CD4-positive, alpha-beta memory T cell (primary cell): Measurements from ENCODE around the gene ZNF362. TPM values are rescaled to one million over a fixed set of nuclear protein-coding genes. Genes with fewer than 3 reads are reported as not detected.

Source experiments
- CTCF ChIA-PET: fragments of 350-600 bp; sonication (Branson Sonifier 250); formaldehyde crosslinking; loops from one replicate; lab custom pipeline; 2021; ENCODE audit warnings: inconsistent platforms; ENCODE audit not compliant: partially characterized antibody; lab: Charles Lee
- POLR2A ChIA-PET: fragments of 350-600 bp; sonication (Branson Sonifier 250); formaldehyde crosslinking; loops from one replicate; lab custom pipeline; 2021; ENCODE audit not compliant: partially characterized antibody; lab: Charles Lee
- DNase-seq, 5 donors: peaks; one replicate each; pipeline versions ENCODE4 v3.0.0 to v3.0.0-alpha.2; 2020 to 2022; ENCODE audit warnings: mixed read lengths in 1 of 5
- H3K27ac ChIP-seq: one replicate; pipeline ENCODE4 v1.7.0; 2013; ENCODE audit warnings: low read depth, low read length
- H3K27me3 ChIP-seq: 2 replicates; pipeline ENCODE4 v1.7.0; 2013; ENCODE audit warnings: mild to moderate bottlenecking, low read length, moderate library complexity; ENCODE audit not compliant: insufficient read depth
- H3K36me3 ChIP-seq: 2 replicates; pipeline ENCODE4 v1.7.0; 2013; ENCODE audit warnings: mild to moderate bottlenecking, low read length, moderate library complexity; ENCODE audit not compliant: insufficient read depth
- H3K4me1 ChIP-seq: 2 replicates; pipeline ENCODE4 v1.7.0; 2013; ENCODE audit warnings: mild to moderate bottlenecking, low read length, moderate library complexity; ENCODE audit not compliant: insufficient read depth
- H3K4me3 ChIP-seq, 2 donors: one replicate each; pipeline ENCODE4 v1.7.0; 2013; ENCODE audit warnings: low read length in 2 of 2, mild to moderate bottlenecking in 1 of 2
- H3K9me3 ChIP-seq, 2 donors: one replicate each; pipeline ENCODE4 v1.7.0; 2013; ENCODE audit warnings: low read length in 2 of 2, control low read depth in 1 of 2; ENCODE audit not compliant: control insufficient read depth in 1 of 2
- H3K27ac Mint-ChIP-seq, 7 donors: one replicate each; pipeline ENCODE4 v1.8.0; 2020 to 2021; ENCODE audit warnings: mixed read lengths in 7 of 7, mild to moderate bottlenecking in 6 of 7, inconsistent platforms in 3 of 7, moderate library complexity in 3 of 7
- H3K27me3 Mint-ChIP-seq, 2 donors: one replicate each; pipeline ENCODE4 v1.8.0; 2020 to 2021; ENCODE audit warnings: mixed read lengths in 2 of 2
- H3K36me3 Mint-ChIP-seq, 2 donors: one replicate each; pipeline ENCODE4 v1.8.0; 2020 to 2021; ENCODE audit warnings: mixed read lengths in 2 of 2, inconsistent platforms in 1 of 2, mild to moderate bottlenecking in 1 of 2
- H3K4me1 Mint-ChIP-seq, 4 donors: one replicate each; pipeline ENCODE4 v1.8.0; 2020 to 2021; ENCODE audit warnings: mixed read lengths in 4 of 4, mild to moderate bottlenecking in 1 of 4
- H3K4me3 Mint-ChIP-seq, 8 donors: one replicate each; pipeline ENCODE4 v1.8.0; 2020 to 2021; ENCODE audit warnings: mixed read lengths in 8 of 8, mild to moderate bottlenecking in 7 of 8, moderate library complexity in 6 of 8, inconsistent platforms in 3 of 8
- H3K9me3 Mint-ChIP-seq, 8 donors: one replicate each; pipeline ENCODE4 v1.8.0; 2020 to 2021; ENCODE audit warnings: mixed read lengths in 8 of 8, mild to moderate bottlenecking in 5 of 8, inconsistent platforms in 3 of 8, moderate library complexity in 1 of 8
- intact Hi-C: fragments of 100-400 bp; cut with micrococcal nuclease; formaldehyde crosslinking; loops from one replicate; pipeline ENCODE4 v1.15.1; 2023
- polyA plus RNA-seq, 2 donors: library from polyadenylated mRNA; unstranded; fragments of 300-500 nt; fragmentation: Illumina TruSeq; gene quantifications; one replicate each; pipeline ENCODE4 v1.2.3, GENCODE V29; 2021
- total RNA-seq, 2 experiments: library from RNA; stranded (reverse); gene quantifications; one replicate each; pipeline ENCODE4 v1.2.3, GENCODE V29; 2021

The ZNF362 gene
- total and polyA plus RNA-seq, 4 experiments from 2014 or later = 7.1 to 25.9 (median 25.1) TPM

- CTCF ChIA-PET = interaction anchor here (2.2 kb wide), 1 partner anchor 20 kb away, joined by 10 read pairs; no protein-coding TSS in a partner anchor
- Histone ChIP-seq H3K36me3 (no peaks in the 10 kb centered on the region), H3K27ac (no peak overlapping the region), H3K4me1 (peaks cover 23% of the 10 kb centered on the region), H3K4me3 (no peak overlapping the region), H3K9me3 (no peaks in the 10 kb centered on the region), H3K27me3 (no peaks in the 10 kb centered on the region)
- H3K27ac Mint-ChIP-seq = peak overlapping the region in 2 of 7 donors; percentile 30 to 36
- H3K36me3 Mint-ChIP-seq = peaks cover 15 to 38% of the 10 kb centered on the region in 2 donors
- H3K27me3 Mint-ChIP-seq = no peaks in the 10 kb centered on the region
- H3K4me3 Mint-ChIP-seq = no peak overlapping the region
- peaks cover 21 to 40% (median 26%) of the 10 kb centered on the region in 4 donors for H3K4me1 Mint-ChIP-seq
- intact Hi-C loops = no loop called here
- POLR2A ChIA-PET = no interaction called here
- DNase-seq = no peak
- H3K9me3 Mint-ChIP-seq = no peaks in the 10 kb centered on the region
These were observed 19.6 kb downstream of the ZNF362 start for GRCh38 chr1:33275706-33276572.

GRCh38 chr1:33276573-33277298 lies 20.4 kb downstream of the ZNF362 start:
- peaks cover 19 to 39% of the 10 kb centered on the region in 2 donors for H3K36me3 Mint-ChIP-seq
- ChIA-PET CTCF (no interaction called here), POLR2A (no interaction called here)
- Histone ChIP-seq H3K27ac (no peak overlapping the region), H3K36me3 (peaks cover 7% of the 10 kb centered on the region), H3K4me3 (no peak overlapping the region), H3K27me3 (no peaks in the 10 kb centered on the region), H3K4me1 (peaks cover 23% of the 10 kb centered on the region), H3K9me3 (no peaks in the 10 kb centered on the region)
- H3K4me1 Mint-ChIP-seq = peaks cover 17 to 32% (median 21%) of the 10 kb centered on the region in 4 donors
- intact Hi-C loops = no loop called here
- peak overlapping the region in 1 of 8 donors; percentile 10 for H3K4me3 Mint-ChIP-seq
- no peaks in the 10 kb centered on the region for H3K27me3 Mint-ChIP-seq
- H3K9me3 Mint-ChIP-seq = no peaks in the 10 kb centered on the region
- no peak for DNase-seq
- H3K27ac Mint-ChIP-seq = no peak overlapping the region

GRCh38 chr1:33277488-33278084 lies 21.3 kb downstream of the ZNF362 start:
- peaks cover 19% of the 10 kb centered on the region for H3K4me1 ChIP-seq
- no peaks in the 10 kb centered on the region for H3K27me3 ChIP-seq
- peaks cover 11% of the 10 kb centered on the region for H3K36me3 ChIP-seq
- Mint-ChIP-seq H3K9me3 (no peaks in the 10 kb centered on the region), H3K4me3 (no peak overlapping the region), H3K27me3 (no peaks in the 10 kb centered on the region), H3K36me3 (peaks cover 28 to 47% of the 10 kb centered on the region in 2 donors), H3K4me1 (peaks cover 13 to 23% (median 16%) of the 10 kb centered on the region in 4 donors), H3K27ac (peak overlapping the region in 1 of 7 donors; percentile 11)
- DNase-seq = no peak
- no peaks in the 10 kb centered on the region for H3K9me3 ChIP-seq
- CTCF ChIA-PET = interaction anchor here (1.7 kb wide), 1 partner anchor 18 kb away, joined by 9 read pairs; no protein-coding TSS in a partner anchor
- POLR2A ChIA-PET = no interaction called here
- intact Hi-C loops = no loop called here
- H3K27ac ChIP-seq = no peak overlapping the region
- no peak overlapping the region for H3K4me3 ChIP-seq

- H3K4me3 Mint-ChIP-seq = no peak overlapping the region
- peaks cover 36 to 61% of the 10 kb centered on the region in 2 donors for H3K36me3 Mint-ChIP-seq
- intact Hi-C loops = no loop called here
- Histone ChIP-seq H3K27me3 (no peaks in the 10 kb centered on the region), H3K36me3 (peaks cover 19% of the 10 kb centered on the region), H3K27ac (no peak overlapping the region), H3K4me1 (no peaks in the 10 kb centered on the region), H3K4me3 (no peak overlapping the region), H3K9me3 (no peaks in the 10 kb centered on the region)
- ChIA-PET POLR2A (no interaction called here), CTCF (no interaction called here)
- peaks cover 0 to 4% (median 2%) of the 10 kb centered on the region in 4 donors for H3K4me1 Mint-ChIP-seq
- DNase-seq = no peak
- H3K27me3 Mint-ChIP-seq = no peaks in the 10 kb centered on the region
- H3K27ac Mint-ChIP-seq = no peak overlapping the region
- no peaks in the 10 kb centered on the region for H3K9me3 Mint-ChIP-seq
These were observed 23.9 kb downstream of the ZNF362 start for GRCh38 chr1:33280091-33280661.

- Histone ChIP-seq H3K9me3 (no peaks in the 10 kb centered on the region), H3K4me3 (no peak overlapping the region), H3K27me3 (no peaks in the 10 kb centered on the region), H3K4me1 (no peaks in the 10 kb centered on the region), H3K36me3 (peaks cover 19% of the 10 kb centered on the region), H3K27ac (no peak overlapping the region)
- Mint-ChIP-seq H3K27ac (peak overlapping the region in 3 of 7 donors; percentile 17 to 31 (median 21)), H3K4me1 (peaks cover 0 to 4% (median 2%) of the 10 kb centered on the region in 4 donors), H3K9me3 (no peaks in the 10 kb centered on the region), H3K36me3 (peaks cover 38 to 62% of the 10 kb centered on the region in 2 donors), H3K4me3 (no peak overlapping the region), H3K27me3 (no peaks in the 10 kb centered on the region)
- intact Hi-C loops = no loop called here
- ChIA-PET CTCF (interaction anchor here (1.6 kb wide), 1 partner anchor 14 kb away, joined by 9 read pairs; no protein-coding TSS in a partner anchor), POLR2A (no interaction called here)
- DNase-seq = no peak
These were observed 25.4 kb downstream of the ZNF362 start for GRCh38 chr1:33281554-33282303.

GRCh38 chr1:33282791-33283190 lies 26.5 kb downstream of the ZNF362 start:
- CTCF ChIA-PET = interaction anchor here (1.6 kb wide), 1 partner anchor 13 kb away, joined by 9 read pairs; no protein-coding TSS in a partner anchor
- POLR2A ChIA-PET = no interaction called here

More at GRCh38 chr1:33282791-33283190, 26.5 kb downstream of the ZNF362 start:
- no peak overlapping the region for H3K4me3 ChIP-seq
- no peak overlapping the region for H3K27ac Mint-ChIP-seq
- peaks cover 19% of the 10 kb centered on the region for H3K36me3 ChIP-seq
- no peaks in the 10 kb centered on the region for H3K9me3 Mint-ChIP-seq
- H3K36me3 Mint-ChIP-seq = peaks cover 36 to 60% of the 10 kb centered on the region in 2 donors
- H3K9me3 ChIP-seq = no peaks in the 10 kb centered on the region
- no peak for DNase-seq
- no peak overlapping the region for H3K4me3 Mint-ChIP-seq
- no peaks in the 10 kb centered on the region for H3K4me1 ChIP-seq
- H3K27me3 Mint-ChIP-seq = no peaks in the 10 kb centered on the region
- intact Hi-C loops = no loop called here
- H3K4me1 Mint-ChIP-seq = peaks cover 0 to 3% (median under 1%) of the 10 kb centered on the region in 4 donors
- H3K27ac ChIP-seq = no peak overlapping the region
- H3K27me3 ChIP-seq = no peaks in the 10 kb centered on the region
